Lower leg skin (tissue), 3 donors: ENCODE results near the gene SETDB2.

Experiments used
- POLR2A ChIP-seq, 2 donors: fragments of 450-650 bp; IDR thresholded peaks; one replicate each; pipeline ENCODE4 v1.6.1; 2016 to 2017; ENCODE audit warnings: antibody characterized with exemption in 2 of 2, mild to moderate bottlenecking in 1 of 2, moderate library complexity in 1 of 2
- TF ChIP-seq, protein P1 (sequence below), 3 donors: fragments of 450-650 bp; IDR thresholded peaks; one replicate each; pipeline ENCODE4 v1.5.1; 2016; ENCODE audit warnings: antibody characterized with exemption in 3 of 3, mild to moderate bottlenecking in 3 of 3, moderate library complexity in 2 of 3

DNA sequence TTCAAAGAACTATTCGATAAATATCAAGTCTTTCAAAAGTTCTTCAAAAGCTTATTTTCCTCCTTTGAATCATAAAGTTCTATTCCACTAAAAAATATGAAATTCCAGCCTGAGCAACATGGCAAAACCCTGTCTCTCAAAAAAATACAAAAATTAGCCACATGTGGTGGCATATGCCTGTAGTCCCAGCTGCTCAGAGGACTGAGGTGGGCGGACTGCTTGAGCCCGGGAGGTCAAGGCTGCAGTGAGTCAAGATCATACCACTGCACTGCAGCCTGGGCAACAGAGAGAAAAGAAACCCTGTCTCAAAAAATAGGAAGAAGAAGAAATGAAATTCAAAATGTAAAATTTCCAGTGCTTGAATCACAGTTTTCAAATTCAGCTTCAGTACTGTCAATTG lies 24.8 kb upstream of the SETDB2 start:
- TF ChIP-seq, protein P1, sequence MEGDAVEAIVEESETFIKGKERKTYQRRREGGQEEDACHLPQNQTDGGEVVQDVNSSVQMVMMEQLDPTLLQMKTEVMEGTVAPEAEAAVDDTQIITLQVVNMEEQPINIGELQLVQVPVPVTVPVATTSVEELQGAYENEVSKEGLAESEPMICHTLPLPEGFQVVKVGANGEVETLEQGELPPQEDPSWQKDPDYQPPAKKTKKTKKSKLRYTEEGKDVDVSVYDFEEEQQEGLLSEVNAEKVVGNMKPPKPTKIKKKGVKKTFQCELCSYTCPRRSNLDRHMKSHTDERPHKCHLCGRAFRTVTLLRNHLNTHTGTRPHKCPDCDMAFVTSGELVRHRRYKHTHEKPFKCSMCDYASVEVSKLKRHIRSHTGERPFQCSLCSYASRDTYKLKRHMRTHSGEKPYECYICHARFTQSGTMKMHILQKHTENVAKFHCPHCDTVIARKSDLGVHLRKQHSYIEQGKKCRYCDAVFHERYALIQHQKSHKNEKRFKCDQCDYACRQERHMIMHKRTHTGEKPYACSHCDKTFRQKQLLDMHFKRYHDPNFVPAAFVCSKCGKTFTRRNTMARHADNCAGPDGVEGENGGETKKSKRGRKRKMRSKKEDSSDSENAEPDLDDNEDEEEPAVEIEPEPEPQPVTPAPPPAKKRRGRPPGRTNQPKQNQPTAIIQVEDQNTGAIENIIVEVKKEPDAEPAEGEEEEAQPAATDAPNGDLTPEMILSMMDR (IDR thresholded peaks at IDR 0.05) = no peak
- TF ChIP-seq POLR2A (IDR thresholded peaks at IDR 0.05) = no peak
